AG04449 (cell line): ENCODE results near the gene FAM234A.
A peak's percentile ranks its signal among the peaks of the same experiment; 100 is the strongest.

ENCODE experiments used
- CTCF ChIA-PET: fragments of 350-600 bp; formaldehyde crosslinking; extraction: SDS; loops from one replicate; lab custom pipeline; 2021; ENCODE audit warnings: antibody characterized with exemption; lab: Yijun Ruan, JAX
- POLR2A ChIA-PET: fragments of 400-600, 350-600 bp; formaldehyde crosslinking; extraction: SDS; loops from one replicate; lab custom pipeline; 2020; ENCODE audit warnings: antibody characterized with exemption, inconsistent platforms; lab: Yijun Ruan, JAX
- DNase-seq: peaks from one replicate; pipeline ENCODE4 v3.0.0-alpha.2; 2010; ENCODE audit warnings: low read depth, low spot score
- H3K4me3 ChIP-seq: 2 replicates; pipeline ENCODE4 v1.5.1; 2011; ENCODE audit warnings: low read depth, mild to moderate bottlenecking, control low read depth, low read length
- TF ChIP-seq, protein P1 (sequence below): IDR thresholded peaks from one replicate; pipeline ENCODE4 v1.5.1; 2011; ENCODE audit warnings: mild to moderate bottlenecking, moderate library complexity, low read length, control low read depth, inconsistent platforms; ENCODE audit not compliant: insufficient read depth; ENCODE audit errors: missing control alignments

Gene FAM234A

DNA sequence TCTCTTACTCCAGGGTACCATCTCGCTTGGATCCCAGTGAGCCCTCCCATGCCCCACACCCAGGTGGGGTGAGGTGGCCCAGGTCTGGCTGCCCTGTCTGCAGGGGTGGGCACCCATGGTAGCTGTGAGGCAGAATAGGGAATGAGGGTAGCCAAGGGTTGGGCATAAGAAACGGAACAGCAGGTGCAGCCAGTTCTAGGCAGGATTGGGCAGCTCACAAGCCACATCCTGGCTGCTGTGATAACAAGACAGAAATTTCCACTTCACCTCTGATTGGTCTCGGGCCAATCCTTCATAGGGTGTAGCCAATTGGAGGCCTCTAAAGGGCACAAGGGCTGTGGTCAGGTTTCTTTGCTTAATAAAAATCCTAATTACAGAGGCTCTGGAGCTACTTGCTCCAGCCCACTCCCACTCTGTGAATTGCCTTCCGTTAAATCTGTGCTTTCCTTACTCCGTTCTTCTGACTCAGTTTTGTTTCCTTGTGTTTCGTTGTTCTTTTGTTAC lies 44.3 kb downstream of the FAM234A start:
- TF ChIP-seq, protein P1, sequence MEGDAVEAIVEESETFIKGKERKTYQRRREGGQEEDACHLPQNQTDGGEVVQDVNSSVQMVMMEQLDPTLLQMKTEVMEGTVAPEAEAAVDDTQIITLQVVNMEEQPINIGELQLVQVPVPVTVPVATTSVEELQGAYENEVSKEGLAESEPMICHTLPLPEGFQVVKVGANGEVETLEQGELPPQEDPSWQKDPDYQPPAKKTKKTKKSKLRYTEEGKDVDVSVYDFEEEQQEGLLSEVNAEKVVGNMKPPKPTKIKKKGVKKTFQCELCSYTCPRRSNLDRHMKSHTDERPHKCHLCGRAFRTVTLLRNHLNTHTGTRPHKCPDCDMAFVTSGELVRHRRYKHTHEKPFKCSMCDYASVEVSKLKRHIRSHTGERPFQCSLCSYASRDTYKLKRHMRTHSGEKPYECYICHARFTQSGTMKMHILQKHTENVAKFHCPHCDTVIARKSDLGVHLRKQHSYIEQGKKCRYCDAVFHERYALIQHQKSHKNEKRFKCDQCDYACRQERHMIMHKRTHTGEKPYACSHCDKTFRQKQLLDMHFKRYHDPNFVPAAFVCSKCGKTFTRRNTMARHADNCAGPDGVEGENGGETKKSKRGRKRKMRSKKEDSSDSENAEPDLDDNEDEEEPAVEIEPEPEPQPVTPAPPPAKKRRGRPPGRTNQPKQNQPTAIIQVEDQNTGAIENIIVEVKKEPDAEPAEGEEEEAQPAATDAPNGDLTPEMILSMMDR = no peak
- CTCF ChIA-PET = interaction anchor here (1.2 kb wide), 1 partner anchor 44 kb away, joined by 3 read pairs; the partner anchor contains the start of gene FAM234A
- POLR2A ChIA-PET = no interaction called here
- no peak overlapping the region for H3K4me3 ChIP-seq
- no peak for DNase-seq

DNA sequence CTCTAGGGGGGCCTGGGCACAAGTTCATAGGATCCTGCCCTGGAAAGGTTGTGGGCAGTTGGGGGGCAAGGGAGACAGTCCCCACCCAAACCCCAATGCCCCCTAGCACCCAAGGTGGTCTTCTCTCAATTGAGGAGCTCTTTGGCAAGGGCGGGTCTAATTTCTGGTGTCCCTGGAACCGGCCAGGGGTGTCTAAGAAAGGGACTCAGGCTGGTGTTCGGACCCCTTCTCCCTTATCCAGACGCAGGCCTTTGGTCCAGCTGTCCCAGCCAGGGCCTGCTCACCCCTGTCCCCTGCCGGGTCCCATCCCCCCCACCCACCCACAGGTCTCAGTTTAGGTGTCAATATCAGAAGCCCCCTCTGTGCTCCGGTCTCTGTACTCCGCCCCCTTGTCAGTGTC lies 44.9 kb downstream of the FAM234A start:
- TF ChIP-seq, protein P1 = no peak
- H3K4me3 ChIP-seq = no peak overlapping the region
- POLR2A ChIA-PET = no interaction called here
- DNase-seq = no peak
- CTCF ChIA-PET = interaction anchor here (1.2 kb wide), 1 partner anchor 44 kb away, joined by 3 read pairs; the partner anchor contains the start of gene FAM234A

DNA sequence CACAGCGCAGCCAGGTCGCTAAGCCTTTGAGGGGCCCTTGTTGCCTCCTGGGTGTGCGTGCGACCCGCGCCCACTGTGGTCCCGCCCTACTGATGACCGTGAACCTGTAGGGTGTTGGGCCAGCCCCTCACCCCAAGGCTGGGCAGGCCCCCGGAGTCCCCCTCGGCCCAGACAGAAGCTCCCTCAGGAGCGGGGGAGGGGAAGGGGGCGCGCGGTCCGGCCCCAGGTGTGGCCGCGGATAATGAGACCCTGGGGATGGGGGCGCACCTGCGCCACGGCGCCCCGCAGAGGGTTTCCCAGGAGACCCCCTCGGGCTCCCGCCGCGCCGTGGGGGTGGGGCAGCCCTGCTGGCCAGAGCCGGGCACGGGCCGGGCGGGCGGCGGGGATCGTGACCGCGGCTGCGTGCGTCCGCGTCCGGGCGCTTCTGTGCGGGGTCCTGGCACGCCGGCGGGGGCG lies 45.4 kb downstream of the FAM234A start:
- ChIA-PET POLR2A (no interaction called here), CTCF (no interaction called here)
- DNase-seq = no peak
- H3K4me3 ChIP-seq = no peak overlapping the region
- TF ChIP-seq, protein P1 = no peak

DNA sequence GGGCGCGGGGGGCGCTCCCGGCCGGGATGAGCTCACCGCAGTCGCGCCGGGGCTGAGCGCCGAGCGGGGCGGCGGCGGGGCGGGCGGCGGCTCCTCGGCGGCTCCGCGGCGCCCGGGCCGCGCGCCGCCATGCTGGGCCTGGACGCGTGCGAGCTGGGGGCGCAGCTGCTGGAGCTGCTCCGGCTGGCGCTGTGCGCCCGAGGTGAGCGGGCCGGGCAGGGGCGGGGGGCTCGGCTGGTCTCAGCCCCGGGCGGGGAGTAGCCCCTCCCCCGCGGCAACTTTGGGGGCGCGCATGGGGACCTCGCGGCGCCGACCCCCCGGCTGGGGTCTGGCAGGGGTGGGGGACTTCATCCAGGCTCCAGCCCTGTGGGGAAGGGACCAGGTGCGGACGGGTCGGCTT lies 45.9 kb downstream of the FAM234A start, which contains the start of gene ARHGDIG:
Gene ARHGDIG (plus strand): TSS at position 40 of the 400 bp plus-strand sequence. CDS start 90 bp downstream, at position 130.
- ChIA-PET CTCF (no interaction called here), POLR2A (no interaction called here)
- no peak for DNase-seq
- TF ChIP-seq, protein P1 = no peak
- H3K4me3 ChIP-seq = peak within 1 kb of the TSS; percentile 8; the same call in 1 of the 2 replicates

DNA sequence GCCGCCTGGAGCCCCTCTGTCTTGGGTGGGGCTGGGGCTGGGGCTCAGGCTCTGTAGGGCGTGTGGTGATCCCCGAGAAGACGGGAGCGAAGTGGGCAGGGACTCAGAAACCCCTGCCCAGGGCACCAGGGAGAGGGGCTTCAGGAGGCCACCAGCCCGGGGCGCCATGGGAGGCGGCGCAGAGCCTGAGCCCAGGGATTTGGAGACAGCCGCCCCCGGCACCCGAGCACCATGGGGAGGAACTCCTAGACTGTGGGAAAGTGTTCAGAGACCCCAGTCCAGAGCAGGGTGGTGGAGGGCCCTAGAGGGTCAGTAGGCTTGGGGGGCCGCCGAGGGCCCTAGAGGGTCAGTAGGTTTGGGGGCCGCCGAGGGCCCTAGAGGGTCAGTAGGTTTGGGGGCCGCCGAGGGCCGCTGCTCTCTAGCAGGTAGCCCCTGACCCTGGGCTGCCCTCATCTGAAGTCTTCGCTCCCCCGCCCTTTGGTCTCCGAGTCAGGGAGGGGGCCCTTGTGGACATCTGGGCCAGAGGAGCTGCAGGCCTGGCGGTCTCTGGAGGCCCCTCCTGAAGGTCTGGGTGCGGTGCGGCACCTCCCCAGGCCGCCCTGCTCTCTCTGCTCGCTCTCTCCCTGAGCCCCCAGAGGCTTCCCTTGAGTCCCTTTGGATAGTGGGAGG lies 46.5 kb downstream of the FAM234A start:
- no peak for DNase-seq
- POLR2A ChIA-PET = no interaction called here
- TF ChIP-seq, protein P1 = no peak
- CTCF ChIA-PET = no interaction called here
- no peak overlapping the region for H3K4me3 ChIP-seq

DNA sequence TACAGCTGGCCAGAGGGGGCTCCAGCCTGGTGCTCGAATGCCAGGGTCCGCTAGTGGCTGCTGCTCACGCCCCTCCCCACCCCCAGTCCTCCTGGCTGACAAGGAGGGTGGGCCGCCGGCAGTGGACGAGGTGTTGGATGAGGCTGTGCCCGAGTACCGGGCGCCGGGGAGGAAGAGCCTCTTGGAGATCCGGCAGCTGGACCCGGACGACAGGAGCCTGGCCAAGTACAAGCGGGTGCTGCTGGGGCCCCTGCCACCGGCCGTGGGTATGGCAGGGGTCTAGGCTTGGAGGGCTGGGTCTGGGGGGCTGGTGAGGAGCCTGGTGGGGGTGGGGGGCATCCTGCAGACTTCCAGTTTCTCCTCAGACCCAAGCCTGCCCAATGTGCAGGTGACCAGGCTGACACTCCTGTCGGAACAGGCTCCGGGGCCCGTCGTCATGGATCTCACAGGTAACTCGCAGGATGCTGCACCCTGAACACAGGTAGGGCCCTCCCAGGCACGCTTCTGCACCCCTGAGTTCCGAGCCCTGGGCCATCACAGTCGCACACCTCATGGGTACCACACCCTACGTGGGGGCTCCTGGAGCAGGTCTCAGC lies 47.1 kb downstream of the FAM234A start:
- DNase-seq = no peak
- TF ChIP-seq, protein P1 = no peak
- no peak overlapping the region for H3K4me3 ChIP-seq
- CTCF ChIA-PET = no interaction called here
- POLR2A ChIA-PET = no interaction called here
